ENCODE data around the gene ZNF782. TPM values are rescaled to one million over a fixed set of nuclear protein-coding genes. Genes with fewer than 3 reads are reported as not detected.
"Not testable (repeated sequence)": the region's sequence is repeated elsewhere in the genome, so short reads cannot be mapped to it uniquely, and the experiment has no call there.

ZNF782 gene
- 1 to 10 TPM; 3.3 to 5.4 (median 4.0) TPM for polyA plus RNA-seq (ENCODE audit: insufficient read length in 10 of 10)
- long read RNA-seq, donor 1, partial matches to known transcripts = 0 of 1 reads
- long read RNA-seq, donor 1, other reads (novel, unspliced or antisense) = 0 of 1 reads
- long read RNA-seq, donor 2 = 0 reads
- long read RNA-seq, donor 3 = 0 reads
- long read RNA-seq, donor 4 = 0 reads
- long read RNA-seq, donor 5, full-length matches to known transcripts = 2 of 2 reads
- long read RNA-seq, donor 5, partial matches to known transcripts = 0 of 2 reads
- long read RNA-seq, donor 5, other reads (novel, unspliced or antisense) = 0 of 2 reads
- long read RNA-seq, donor 6 = 0 reads
- long read RNA-seq, donor 7 = 0 reads
- long read RNA-seq, donor 8 = 0 reads
- long read RNA-seq, donor 9 = 0 reads

- DNase-seq = peak; percentile 95 to 99 (median 96)
Measured at GRCh38 chr9:96853781-96854650, at the start of gene ZNF782. TSS of gene ZNF782 (minus strand) at chr9:96854514. CDS start at chr9:96851961, 2,553 bp downstream.

GRCh38 chr9:96900010-96900409 lies 45.7 kb upstream of the ZNF782 start:
- not testable (repeated sequence) for DNase-seq

DNA sequence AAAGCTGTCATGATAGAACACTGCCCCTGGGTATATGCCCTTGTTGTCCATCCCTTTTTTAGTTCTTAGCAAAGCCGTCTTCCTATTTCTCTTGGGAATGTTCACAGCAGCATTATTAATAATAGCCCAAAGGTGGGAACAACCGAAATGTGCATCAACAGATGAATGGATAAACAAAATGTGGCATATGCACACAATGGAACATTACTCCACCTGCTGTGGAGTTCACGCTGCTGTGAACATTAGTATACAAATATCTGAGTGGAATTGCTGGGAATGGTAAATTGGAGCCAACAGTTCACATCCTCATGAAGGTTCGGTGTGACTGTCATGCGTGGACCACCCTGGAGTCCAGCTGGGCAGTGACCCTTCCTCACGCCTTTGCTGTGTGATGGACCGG lies 37.8 kb upstream of the ZNF782 start:
- no peak for DNase-seq

DNA sequence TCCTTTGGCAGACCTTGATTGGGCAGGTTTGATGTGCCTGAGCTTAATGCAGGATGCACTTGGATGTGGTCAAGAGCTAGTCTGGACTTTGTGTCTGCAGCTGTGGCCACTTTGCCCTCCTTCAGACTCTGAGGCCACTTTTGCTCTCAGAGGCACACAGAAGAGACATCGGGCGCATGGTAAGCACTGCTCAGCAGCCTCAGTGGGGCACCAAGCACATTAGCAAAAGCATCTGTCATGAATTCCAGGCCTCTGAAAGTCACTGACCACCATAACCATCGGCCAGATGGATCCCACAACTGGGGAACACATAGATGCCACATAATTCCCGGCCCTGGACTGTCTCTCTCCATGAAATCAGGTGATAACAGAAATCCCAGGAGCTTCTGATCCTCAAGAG lies 34.3 kb upstream of the ZNF782 start:
- no peak for DNase-seq

GRCh38 chr9:96885424-96885823 lies 31.1 kb upstream of the ZNF782 start:
- DNase-seq = no peak

GRCh38 chr9:96884443-96884842 lies 30.1 kb upstream of the ZNF782 start:
- no peak for DNase-seq

GRCh38 chr9:96883922-96884321 lies 29.6 kb upstream of the ZNF782 start:
- DNase-seq = no peak

GRCh38 chr9:96877269-96877668 lies 23.0 kb upstream of the ZNF782 start:
- DNase-seq = no peak

GRCh38 chr9:96875461-96876142 lies 21.3 kb upstream of the ZNF782 start:
- peak; percentile 39 to 81 (median 67) for DNase-seq

DNA sequence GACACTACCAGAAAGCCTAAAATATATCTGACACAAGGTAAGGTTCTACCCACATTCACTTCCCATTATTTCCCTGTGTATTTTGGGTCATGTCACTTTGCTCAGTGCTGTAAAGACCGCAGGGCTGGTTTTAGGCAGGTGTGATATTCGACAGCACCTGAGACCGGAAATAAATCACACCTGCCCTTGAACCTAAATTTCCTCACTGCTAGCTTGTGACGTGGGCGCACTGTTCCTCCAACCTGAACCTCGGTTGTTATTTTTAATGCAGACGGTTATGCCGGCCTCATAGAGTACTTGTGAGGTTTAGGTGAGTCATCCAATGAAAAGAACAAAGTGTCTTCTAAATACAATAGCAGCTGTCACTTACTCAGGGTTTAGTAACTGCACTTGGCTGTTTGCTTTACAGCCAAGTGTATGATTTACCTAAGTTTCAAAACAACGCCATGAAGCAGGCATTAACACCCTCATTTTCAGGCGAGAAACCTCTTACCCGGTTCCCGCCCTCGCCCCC lies 20.7 kb upstream of the ZNF782 start:
- no peak for DNase-seq

DNA sequence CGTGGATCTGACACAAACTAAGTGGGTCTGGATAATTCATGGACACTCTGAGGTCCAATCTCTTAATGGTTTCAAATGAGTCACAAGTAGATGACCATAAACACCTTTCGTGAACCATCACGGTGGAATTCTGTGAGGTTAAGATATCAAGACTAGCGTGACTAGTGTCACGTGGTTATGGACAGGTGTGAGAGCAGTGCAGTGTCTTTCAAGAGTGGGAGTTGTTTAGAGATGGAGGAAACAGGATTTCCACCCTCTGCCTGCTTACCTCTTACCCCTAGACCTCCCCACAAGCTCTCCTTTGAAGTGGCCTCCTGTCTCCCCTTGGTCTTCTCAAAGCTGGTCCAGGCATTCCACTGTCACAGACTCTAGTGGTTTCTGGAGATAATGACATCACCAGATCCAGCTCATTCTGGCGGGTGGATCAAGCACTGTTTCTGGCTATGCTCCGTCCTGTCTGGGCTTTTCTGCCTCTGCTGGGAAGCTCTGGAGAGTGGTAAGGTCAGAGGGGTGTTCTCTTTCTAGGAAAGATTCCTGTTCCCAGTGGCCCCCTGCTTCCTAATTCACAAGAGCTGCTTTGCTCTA lies 20.0 kb upstream of the ZNF782 start:
- no peak for DNase-seq

DNA sequence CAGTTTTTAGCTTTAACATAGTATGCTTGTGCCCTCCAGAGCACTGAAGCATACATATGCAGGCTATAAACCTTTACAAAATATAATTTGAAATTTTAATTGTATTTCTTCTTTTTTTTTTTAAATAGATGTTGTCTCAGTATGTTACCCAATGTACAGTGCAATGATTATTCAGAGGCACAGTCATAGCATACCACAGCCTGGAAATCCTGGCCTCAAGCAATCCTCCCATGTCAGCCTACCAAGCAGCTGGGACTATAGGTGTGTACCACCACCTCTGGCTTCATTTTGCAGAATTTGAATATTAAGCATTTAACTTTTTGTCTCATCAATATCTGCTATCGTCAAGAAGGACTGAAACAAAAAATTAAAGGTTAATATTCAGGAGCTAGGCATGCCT lies 16.9 kb upstream of the ZNF782 start:
- DNase-seq = no peak

DNA sequence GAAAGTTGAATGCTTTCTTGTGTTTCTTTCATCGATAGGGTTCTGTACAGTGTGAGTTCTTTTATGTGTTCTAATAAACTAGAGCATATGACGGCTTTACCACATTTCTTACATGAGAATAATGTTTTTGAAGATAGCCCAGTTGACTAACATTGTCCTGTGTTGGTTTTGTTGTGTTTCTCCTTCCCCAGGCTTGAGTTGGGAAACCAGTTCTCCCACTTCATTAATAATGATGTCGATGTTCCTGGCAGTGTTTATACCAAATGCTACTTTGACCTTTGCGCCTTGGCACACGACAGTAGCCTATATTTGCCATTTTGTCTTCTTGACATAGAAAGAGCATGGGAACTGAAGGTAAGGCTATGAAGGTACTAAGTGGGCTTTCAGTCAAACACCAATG lies 14.4 kb upstream of the ZNF782 start:
- DNase-seq = no peak

- no peak for DNase-seq
Measured at GRCh38 chr9:96867079-96867804, 12.9 kb upstream of the ZNF782 start.

DNA sequence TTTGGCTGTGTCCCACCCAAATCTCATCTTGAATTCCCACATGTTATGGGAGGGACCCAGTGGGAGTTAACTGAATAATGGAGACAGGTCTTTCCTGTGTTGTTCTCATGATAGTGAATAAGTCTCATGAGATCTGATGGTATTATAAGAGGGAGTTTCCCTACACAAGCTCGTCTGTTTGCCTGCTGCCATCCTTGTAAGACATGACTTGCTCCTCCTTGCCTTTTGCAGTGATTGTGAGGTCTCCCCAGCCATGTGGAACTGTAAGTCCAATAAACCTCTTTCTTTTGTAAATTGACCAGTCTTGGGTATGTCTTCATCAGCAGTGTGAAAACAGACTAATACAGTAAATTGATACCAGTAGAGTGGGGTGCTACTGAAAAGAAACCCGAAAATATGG lies 10.9 kb upstream of the ZNF782 start:
- not testable (repeated sequence) for DNase-seq

DNA sequence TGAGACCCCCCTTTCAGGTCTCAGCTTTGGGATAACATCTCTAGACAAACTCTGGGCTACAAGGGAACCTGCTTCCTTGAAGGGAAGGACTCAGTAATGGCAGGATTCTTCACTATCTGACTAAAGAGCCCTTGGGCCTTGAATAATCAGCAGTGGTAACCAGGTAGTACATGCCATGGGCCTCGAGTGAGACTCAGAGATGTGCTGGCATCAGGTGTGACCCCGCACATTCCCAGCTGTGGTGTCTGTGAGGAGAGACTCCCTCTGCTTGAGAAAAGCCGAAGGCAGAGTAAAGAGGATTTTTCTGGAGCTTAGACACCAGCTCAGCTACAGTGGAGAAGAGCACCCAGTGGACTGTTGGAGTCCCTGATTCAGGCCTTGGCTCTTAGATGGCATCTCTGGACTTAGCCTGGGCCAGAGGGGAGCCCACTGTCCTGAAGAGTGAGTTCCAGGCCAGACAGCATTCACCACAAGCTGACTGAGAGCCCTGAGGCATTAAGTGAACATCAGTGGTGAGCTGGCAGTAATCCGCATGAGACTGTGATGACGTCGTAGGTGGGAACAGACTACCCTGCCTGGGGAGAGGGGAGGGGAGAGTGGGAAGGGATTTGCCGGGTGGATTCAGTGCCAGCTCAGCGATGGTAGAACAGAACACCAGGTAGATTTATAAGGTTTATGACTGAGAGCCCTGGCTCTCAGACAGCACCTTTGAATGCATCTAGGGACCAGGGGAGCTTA lies 5.3 kb upstream of the ZNF782 start:
- no peak for DNase-seq

GRCh38 chr9:96858670-96859069 lies 4.4 kb upstream of the ZNF782 start:
- DNase-seq = no peak

DNA sequence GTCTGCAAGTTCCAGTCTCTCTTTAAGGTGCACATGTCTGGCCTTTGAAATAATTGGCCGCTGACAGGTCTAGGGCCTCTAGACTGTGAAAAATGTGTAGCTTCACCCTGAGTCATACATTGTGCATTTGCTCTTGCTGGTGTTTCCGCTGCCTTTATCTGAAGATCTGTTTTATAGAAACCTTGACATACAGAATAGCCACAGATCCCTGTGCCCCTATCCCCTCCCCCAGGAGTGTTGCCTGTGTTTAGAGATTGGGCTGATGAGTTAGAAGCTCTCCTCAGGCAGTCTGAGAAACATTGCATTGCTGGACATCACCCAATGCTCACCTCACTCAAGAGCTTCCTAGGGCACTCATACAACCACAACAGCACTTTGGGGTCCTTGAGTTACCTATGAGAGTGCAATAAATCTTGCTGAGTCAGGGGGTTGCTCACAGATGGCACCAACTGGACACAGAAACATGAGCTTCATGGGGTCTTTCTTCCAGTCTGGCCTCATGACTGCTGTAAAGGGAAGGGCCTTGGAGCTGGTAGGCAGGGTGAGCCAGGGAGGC lies 3.8 kb upstream of the ZNF782 start:
- DNase-seq = peak in 1 of 3 donors; percentile 16

- peak; percentile 40 to 71 (median 55) for DNase-seq
Measured at GRCh38 chr9:96856363-96857286, 2.3 kb upstream of the ZNF782 start.

Data from muscle of back (tissue), 13 donors.